ENCODE results near the gene RHOXF1.
A peak's percentile ranks its signal among the peaks of the same experiment; 100 is the strongest.
"Not testable (repeated sequence)": the region's sequence is repeated elsewhere in the genome, so short reads cannot be mapped to it uniquely, and the experiment has no call there.

Gene RHOXF1, protein sequence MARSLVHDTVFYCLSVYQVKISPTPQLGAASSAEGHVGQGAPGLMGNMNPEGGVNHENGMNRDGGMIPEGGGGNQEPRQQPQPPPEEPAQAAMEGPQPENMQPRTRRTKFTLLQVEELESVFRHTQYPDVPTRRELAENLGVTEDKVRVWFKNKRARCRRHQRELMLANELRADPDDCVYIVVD

DNA sequence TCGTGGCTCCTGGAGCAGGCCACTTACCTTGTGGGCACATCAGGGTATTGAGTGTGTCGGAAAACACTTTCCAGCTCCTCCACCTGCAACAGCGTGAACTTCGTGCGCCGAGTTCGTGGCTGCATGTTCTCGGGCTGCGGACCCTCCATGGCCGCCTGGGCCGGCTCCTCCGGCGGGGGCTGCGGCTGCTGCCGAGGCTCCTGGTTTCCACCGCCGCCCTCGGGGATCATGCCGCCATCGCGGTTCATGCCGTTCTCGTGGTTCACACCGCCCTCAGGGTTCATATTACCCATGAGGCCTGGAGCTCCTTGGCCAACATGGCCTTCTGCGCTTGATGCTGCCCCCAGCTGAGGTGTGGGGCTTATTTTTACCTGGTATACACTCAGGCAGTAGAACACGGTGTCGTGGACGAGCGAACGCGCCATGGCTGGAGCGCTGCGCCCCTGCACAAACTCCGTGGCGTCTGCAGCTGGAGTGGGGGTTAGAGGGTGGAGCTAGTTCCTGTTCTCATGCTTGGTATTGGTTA is at the start of gene RHOXF1:
Gene RHOXF1 (minus strand): TSS at position 476 of the 526 bp plus-strand sequence. CDS start 51 bp downstream, at position 425.
- Mint-ChIP-seq H3K9me3 (no peaks in the 10 kb centered on the region), H3K27me3 (no peaks in the 10 kb centered on the region)

DNA sequence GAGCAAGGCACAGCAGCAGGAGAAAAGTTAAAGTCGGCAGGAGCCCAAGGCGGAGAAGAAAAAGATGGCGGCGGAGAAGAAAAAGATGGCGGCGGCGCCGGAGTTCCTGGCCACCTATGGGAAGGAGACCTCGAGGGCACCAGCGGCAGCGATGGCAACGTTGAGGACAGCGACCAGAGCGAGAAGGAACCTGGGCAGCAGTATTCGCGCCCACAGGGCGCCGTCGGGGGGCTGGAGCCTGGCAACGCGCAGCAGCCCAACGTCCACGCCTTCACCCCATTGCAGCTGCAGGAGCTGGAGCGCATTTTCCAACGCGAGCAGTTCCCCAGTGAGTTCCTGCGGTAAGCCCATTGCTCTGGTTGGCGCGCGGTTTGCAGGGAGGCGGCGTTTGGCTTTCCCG is 43.4 kb upstream of the RHOXF1 start:
- not testable (repeated sequence) for H3K27me3 Mint-ChIP-seq; H3K4me1 Mint-ChIP-seq (ENCODE audit: low read depth); H3K27ac Mint-ChIP-seq; H3K36me3 Mint-ChIP-seq (ENCODE audit: low read depth); H3K9me3 Mint-ChIP-seq; H3K4me3 Mint-ChIP-seq

More for the DNA sequence above, at the start of gene RHOXF1:
- Mint-ChIP-seq H3K36me3 (ENCODE audit: low read depth) (no peaks in the 10 kb centered on the region), H3K27ac (no peak within 1 kb of the TSS), H3K4me1 (ENCODE audit: low read depth) (no peaks in the 10 kb centered on the region), H3K4me3 (no peak within 1 kb of the TSS)

DNA sequence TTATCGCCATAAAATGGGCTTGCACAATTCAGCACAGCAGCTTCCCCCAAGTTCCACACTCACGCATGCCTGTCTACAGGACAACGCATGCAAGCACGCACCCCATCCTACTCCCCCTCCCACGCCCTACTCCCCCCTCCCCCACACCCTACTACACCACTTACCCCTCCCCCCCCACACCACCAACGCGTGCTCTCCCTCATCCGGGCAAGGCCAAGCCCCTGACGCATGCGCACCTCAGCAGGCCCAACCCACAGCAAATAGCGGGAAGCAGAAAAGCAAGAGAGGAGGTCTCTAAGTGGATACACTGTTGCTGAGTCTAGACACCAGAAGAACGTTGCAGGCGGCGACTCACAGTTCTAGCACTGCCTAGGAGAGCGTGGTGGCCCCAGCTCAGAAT is 42.6 kb upstream of the RHOXF1 start, which contains the start of gene RHOXF2:
Gene RHOXF2 (plus strand): TSS at position 301 of the 400 bp plus-strand sequence. CDS start 138 bp downstream, outside the sequence.
- not testable (repeated sequence) for H3K4me1 Mint-ChIP-seq (ENCODE audit: low read depth); H3K27me3 Mint-ChIP-seq; H3K9me3 Mint-ChIP-seq; H3K4me3 Mint-ChIP-seq; H3K36me3 Mint-ChIP-seq (ENCODE audit: low read depth); H3K27ac Mint-ChIP-seq

DNA sequence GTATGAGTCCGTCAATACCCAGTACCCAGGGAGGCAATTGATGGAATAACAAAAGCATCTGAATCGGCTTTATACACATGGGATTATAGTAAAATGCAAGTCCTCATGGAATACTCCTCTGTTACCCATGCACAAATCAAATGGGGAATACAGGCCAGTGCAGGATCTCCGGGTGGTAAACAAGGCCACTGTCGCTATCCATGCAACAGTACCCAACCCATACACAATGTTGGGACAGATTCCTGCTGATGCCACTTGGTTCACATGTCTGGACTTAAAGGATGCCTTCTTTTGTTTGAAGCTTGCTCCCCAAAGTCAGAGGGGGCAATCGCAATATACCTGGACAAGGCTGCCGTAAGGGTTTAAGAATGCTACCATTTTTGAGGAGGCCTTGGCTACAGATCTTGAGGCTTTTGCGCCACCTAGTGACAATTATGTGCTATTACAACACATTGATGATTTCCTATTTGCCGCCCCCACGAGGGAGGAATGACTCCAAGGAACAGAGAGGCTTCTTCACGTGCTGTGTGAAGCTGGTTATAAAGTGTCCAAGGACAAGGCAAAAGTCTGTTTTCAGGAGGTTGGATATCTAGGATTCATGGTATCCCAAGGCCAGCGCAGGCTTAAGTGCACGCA is 34.5 kb upstream of the RHOXF1 start:
- not testable (repeated sequence) for H3K4me3 Mint-ChIP-seq; H3K27me3 Mint-ChIP-seq; H3K27ac Mint-ChIP-seq; H3K9me3 Mint-ChIP-seq; H3K36me3 Mint-ChIP-seq (ENCODE audit: low read depth)
- peaks cover 14% of the 10 kb centered on the region for H3K4me1 Mint-ChIP-seq (ENCODE audit: low read depth)

DNA sequence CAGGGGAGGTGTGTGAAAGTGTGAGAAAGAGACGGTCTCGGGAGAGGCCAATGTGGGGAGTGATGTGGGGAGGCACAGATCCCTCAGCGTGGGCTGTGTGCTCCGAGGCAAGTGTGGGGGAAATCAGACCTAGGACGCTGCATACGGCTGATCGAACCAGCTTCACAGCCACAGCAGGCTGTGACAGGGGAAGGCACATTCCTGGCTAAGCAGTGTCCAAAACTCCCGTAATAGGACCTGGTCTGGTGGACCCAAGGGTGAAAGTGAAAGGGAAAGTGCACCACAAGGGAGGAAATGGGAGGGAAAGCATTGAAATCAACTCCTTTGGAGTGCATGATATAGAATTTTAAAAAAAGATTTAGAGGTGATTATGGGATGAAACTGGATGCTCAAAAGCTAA is 31.8 kb upstream of the RHOXF1 start:
- Mint-ChIP-seq H3K27me3 (no peaks in the 10 kb centered on the region), H3K27ac (no peak overlapping the region)

DNA sequence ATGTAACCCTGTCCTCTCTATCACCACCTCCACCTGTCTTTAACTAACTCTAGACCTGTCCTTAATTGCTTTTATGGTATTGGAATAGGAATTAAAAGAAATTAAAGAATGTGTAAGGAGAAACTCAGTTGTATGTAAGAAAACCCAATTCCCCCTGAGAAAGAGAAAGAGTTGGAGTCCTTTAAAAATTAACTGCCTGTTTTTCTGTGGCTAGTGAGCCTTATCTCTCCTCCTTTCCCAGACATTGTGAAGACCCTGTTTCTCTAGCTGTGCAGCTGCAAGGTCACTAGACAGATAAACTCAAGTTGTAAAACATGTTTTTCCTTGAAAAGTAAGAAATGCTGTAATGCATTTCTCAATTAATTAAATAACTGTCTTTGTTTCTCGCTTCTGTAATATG is 30.6 kb upstream of the RHOXF1 start:
- not testable (repeated sequence) for H3K4me3 Mint-ChIP-seq; H3K27ac Mint-ChIP-seq; H3K36me3 Mint-ChIP-seq (ENCODE audit: low read depth); H3K27me3 Mint-ChIP-seq; H3K9me3 Mint-ChIP-seq
- peaks cover 28% of the 10 kb centered on the region for H3K4me1 Mint-ChIP-seq (ENCODE audit: low read depth)

More for the DNA sequence above, 31.8 kb upstream of the RHOXF1 start:
- Mint-ChIP-seq H3K4me3 (no peak overlapping the region), H3K36me3 (ENCODE audit: low read depth) (peaks cover 4% of the 10 kb centered on the region), H3K4me1 (ENCODE audit: low read depth) (peaks cover 28% of the 10 kb centered on the region), H3K9me3 (peaks cover 5% of the 10 kb centered on the region)

DNA sequence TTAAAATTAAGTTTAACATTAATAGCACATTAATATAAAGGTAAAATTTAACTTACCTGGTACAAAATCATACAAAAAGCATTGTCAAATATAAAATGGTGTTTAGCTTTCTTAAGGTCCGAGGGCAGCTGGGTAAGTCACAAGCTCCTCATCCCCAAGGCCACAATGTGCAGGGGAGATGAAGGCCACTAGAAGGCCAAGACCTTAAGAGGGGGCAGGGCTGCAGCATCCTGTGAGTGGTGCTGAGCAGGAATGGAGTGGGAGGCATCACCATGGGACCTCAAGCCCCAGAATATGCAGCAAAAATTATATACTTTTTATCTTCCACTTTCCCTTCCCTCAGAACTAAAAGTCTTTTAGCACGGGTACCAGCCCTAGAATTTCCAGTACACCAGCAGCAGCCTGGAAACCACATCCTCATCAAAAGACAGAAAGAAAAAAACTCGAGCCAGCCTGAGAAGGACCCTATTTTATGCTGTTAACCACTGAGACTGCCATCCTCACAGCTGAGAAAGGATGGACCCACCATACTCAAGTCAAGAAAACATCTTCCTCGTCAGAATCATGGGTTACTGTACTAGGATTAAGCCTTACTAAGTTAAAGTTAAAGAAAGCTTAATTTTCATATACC is 29.7 kb upstream of the RHOXF1 start:
- H3K27me3 Mint-ChIP-seq: no peaks in the 10 kb centered on the region
- no peak overlapping the region for H3K4me3 Mint-ChIP-seq
- peak overlapping the region; percentile 33 for H3K27ac Mint-ChIP-seq
- peaks cover 28% of the 10 kb centered on the region for H3K4me1 Mint-ChIP-seq (ENCODE audit: low read depth)
- H3K9me3 Mint-ChIP-seq: peaks cover 5% of the 10 kb centered on the region
- peaks cover 4% of the 10 kb centered on the region for H3K36me3 Mint-ChIP-seq (ENCODE audit: low read depth)

DNA sequence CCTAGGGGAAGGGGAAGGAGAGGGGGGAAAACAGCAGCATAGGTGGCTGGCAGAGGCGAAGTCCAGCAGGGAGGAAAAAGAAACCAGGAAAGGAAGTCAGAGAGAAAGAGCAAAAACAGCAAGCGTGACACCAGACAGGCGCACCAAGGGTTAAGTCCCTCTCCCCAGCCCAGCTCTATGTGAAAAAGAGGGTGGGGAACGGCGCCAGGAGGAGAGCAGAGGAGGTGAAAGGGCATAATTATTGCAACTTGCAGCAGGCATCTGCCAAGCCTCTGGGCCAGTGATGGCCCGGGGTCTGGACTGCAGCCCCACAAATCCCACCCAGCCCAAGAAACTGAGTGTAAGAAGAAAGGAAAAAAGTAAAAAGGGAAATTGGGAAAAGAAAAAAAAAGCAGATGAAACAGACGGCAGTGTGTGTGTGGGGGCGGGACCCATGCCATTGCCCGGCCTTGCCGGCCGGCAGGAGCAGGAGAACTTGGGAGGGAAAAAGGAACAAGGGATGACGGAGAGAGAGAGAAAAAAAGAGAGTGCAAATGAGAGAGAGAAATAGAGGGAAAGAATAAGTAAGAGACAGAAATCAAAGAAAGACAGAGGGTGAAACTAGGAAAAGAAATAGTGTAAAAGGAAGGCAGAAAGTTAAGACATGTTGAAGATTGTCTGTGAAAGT is 28.6 kb upstream of the RHOXF1 start:
- no peaks in the 10 kb centered on the region for H3K27me3 Mint-ChIP-seq
- peaks cover 4% of the 10 kb centered on the region for H3K36me3 Mint-ChIP-seq (ENCODE audit: low read depth)
- H3K4me1 Mint-ChIP-seq (ENCODE audit: low read depth): peaks cover 28% of the 10 kb centered on the region
- peak overlapping the region; percentile 74 for H3K27ac Mint-ChIP-seq
- peak overlapping the region; percentile 25 for H3K4me3 Mint-ChIP-seq
- peaks cover 5% of the 10 kb centered on the region for H3K9me3 Mint-ChIP-seq

DNA sequence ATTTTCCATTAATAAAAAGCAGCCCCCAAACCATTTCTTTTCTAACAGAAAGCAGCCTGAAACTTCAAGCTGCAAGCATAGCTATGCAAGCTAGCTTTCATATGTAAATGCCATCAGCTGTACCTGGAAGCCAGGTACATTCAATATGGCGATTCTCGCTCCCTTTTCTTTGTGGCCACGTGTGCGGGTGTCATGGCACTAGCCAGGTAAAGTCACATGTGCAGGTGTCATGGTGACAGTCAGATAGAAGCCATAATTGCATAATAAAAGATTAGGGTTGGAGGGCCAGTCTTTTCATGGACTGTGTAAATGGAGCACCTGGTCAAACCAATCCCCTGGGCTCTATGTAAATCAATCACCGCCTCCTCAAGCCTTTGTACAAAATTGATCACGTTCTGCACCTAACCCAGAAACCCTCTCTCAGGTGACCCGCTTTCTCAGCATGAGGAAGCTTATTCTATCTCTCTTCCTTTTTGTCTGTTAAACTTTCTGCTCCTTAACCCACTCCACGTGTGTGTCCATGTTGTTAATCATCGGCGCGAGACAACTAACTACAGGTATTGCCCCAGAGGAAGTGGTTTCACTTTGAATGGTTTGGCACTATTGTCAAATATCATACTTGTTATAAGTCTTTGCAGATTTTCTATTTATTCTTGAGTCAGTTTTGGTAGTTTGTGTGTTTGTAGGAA is 24.7 kb upstream of the RHOXF1 start:
- H3K9me3 Mint-ChIP-seq: no peaks in the 10 kb centered on the region
- H3K4me3 Mint-ChIP-seq: no peak overlapping the region
- H3K36me3 Mint-ChIP-seq (ENCODE audit: low read depth): no peaks in the 10 kb centered on the region
- no peak overlapping the region for H3K27ac Mint-ChIP-seq
- no peaks in the 10 kb centered on the region for H3K27me3 Mint-ChIP-seq
- H3K4me1 Mint-ChIP-seq (ENCODE audit: low read depth): peaks cover 16% of the 10 kb centered on the region

DNA sequence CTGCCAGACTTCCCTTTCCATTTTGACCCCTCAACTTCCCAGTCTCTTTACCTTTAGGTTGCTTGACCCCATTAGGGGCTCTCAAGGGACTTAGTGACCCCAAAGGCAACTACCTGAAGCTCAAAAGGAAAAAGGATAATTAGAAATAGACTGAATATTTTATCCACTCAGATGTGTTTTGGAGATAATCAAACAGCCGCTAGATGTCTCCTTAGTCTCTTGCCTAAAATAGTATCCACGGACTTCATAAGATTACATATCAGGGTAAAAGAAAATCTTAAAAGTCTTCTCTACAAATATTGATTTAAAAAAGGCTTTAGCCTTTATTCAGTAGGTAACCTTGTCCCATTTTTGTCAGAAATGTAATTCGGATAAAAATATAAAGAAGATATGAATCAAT is 21.7 kb upstream of the RHOXF1 start:
- Mint-ChIP-seq H3K4me1 (ENCODE audit: low read depth) (no peaks in the 10 kb centered on the region), H3K27ac (no peak overlapping the region), H3K9me3 (no peaks in the 10 kb centered on the region), H3K4me3 (no peak overlapping the region), H3K36me3 (ENCODE audit: low read depth) (no peaks in the 10 kb centered on the region), H3K27me3 (no peaks in the 10 kb centered on the region)

DNA sequence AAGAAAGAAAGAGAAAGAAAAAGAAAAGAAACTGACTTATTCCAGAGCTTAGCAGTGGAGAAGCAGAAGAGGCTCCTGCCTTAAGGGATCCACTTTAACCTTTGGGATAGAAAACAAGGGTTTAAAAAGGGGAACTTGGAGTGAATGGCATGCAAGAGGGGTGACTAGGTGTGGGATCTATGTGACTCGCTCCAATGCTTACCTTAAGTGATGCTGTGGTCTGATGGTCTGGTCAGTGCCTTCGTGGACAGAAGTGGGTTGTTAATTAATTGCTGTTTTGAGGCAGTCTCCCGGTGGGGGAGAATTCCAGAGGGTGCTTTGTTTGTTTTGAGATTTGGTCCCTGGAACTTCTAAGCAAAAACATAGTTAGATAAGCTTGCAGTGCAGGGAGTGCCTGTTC is 21.1 kb upstream of the RHOXF1 start:
- H3K4me1 Mint-ChIP-seq (ENCODE audit: low read depth): no peaks in the 10 kb centered on the region
- no peak overlapping the region for H3K4me3 Mint-ChIP-seq
- no peaks in the 10 kb centered on the region for H3K27me3 Mint-ChIP-seq
- no peak overlapping the region for H3K27ac Mint-ChIP-seq
- H3K9me3 Mint-ChIP-seq: no peaks in the 10 kb centered on the region
- no peaks in the 10 kb centered on the region for H3K36me3 Mint-ChIP-seq (ENCODE audit: low read depth)

DNA sequence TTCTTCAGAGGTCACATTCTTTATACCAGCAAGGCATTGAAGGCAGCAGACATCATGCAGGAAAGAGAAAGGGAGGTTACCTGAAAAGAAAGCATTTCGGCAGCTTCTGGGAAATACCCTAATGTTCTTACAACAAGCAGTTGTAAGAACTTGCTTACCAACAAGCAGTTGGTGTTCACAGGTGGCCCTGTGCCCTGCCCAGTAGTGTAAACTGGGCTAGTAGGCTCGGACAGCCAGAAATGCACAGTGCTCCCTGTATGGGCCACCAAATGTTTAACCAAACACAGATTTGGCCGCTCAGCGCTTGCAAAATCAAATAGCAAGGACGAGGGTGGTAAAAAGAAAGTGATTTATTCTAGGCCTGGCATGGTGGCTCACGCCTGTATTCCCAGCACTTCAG is 20.4 kb upstream of the RHOXF1 start:
- Mint-ChIP-seq H3K27me3 (no peaks in the 10 kb centered on the region), H3K9me3 (no peaks in the 10 kb centered on the region), H3K27ac (no peak overlapping the region), H3K4me1 (ENCODE audit: low read depth) (no peaks in the 10 kb centered on the region), H3K4me3 (no peak overlapping the region), H3K36me3 (ENCODE audit: low read depth) (no peaks in the 10 kb centered on the region)

DNA sequence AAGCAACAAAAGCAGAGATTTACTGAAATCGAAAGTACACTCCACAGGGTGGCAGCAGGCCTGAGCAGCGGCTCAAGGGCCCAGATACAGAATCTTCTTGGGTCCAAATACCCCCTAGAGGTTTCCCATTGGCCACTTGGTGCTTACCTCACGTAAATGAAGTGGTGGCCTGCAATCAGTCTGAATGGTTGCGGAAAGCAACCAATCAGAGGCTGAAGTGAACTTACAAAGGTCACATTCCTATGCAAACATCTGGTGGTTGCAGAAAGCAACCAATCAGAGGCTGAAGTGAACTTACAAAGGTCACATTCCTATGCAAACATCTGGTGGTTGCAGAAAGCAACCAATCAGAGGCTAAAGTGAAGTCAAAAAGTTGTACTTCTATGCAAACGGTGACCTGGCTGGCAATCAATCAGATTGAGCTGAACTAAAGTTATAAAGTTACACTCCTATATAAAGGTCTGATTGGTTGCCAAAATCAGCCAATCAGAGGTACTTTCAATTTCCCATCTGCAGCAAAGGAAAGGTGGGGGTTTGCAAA is 12.7 kb upstream of the RHOXF1 start:
- H3K27ac Mint-ChIP-seq, H3K4me3 Mint-ChIP-seq: not testable (repeated sequence)

DNA sequence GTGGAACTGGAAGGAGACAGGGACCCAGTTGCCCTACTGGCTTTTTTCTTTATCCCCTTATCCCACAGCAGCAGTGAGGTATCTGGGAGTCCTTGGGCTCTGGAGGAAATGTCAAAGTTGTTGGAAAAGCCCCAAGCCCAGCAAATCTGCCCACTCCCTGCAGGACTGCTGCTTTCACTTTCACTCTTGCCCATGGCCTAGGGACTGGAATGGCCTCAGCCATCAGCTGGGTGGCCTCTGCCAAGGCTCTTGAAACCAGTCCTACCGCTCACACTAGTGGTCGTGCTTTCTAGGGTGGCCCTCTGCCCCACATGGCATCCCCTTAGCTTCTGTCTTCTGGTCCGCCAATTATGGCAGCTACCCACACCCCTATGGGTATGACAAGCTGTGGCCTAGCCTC is 9.7 kb upstream of the RHOXF1 start:
- no peaks in the 10 kb centered on the region for H3K4me1 Mint-ChIP-seq (ENCODE audit: low read depth)
- no peak overlapping the region for H3K4me3 Mint-ChIP-seq
- no peaks in the 10 kb centered on the region for H3K27me3 Mint-ChIP-seq
- H3K27ac Mint-ChIP-seq: no peak overlapping the region
- H3K9me3 Mint-ChIP-seq: no peaks in the 10 kb centered on the region
- H3K36me3 Mint-ChIP-seq (ENCODE audit: low read depth): no peaks in the 10 kb centered on the region

More for the DNA sequence above, 12.7 kb upstream of the RHOXF1 start:
- not testable (repeated sequence) for H3K27me3 Mint-ChIP-seq; H3K36me3 Mint-ChIP-seq (ENCODE audit: low read depth); H3K4me1 Mint-ChIP-seq (ENCODE audit: low read depth); H3K9me3 Mint-ChIP-seq
